ENCODE results near the gene IFI44. TPM values are rescaled to one million over a fixed set of nuclear protein-coding genes. Genes with fewer than 3 reads are reported as not detected.

IFI44 gene
- total and polyA plus RNA-seq, 10 of the 15 experiments (the other 5 are each of a cell fraction or from before 2014, with no cell fraction given): 37.7 to 272 (median 90.9) TPM

DNA sequence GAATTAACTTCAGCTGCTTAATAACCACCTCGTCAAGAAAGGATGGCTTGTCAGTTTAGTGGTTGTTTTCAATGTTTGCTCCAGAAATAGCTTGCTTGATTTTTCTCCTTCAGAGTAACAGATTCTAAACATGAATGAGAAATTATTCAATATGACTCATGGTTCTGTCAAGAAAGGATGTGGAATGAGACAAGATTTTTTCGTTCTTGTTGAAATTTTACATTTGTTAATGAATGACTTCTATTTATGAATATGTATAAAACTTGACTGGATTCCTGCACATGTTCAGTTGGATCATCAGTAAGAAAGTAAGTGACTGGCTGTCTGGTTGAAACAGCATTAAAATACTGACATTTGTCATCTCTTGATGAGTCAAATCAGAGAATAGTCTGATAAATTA is 38.3 kb downstream of the IFI44 start:
- in situ Hi-C loops (cut with MboI) (no loop called here), intact Hi-C loops (cut with micrococcal nuclease; ENCODE audit: unreplicated experiment) (loop anchor here (5.0 kb wide), 2 partner anchors 144 to 509 kb away; no protein-coding TSS in a partner anchor)
- POLR2A ChIA-PET: no interaction called here
- Histone ChIP-seq H3K27ac (ENCODE audit: control insufficient read depth, insufficient read depth) (no peak overlapping the region), H3K27me3 (replicated peaks in 1 of 2; ENCODE audit: control insufficient read depth in 2 of 2, insufficient read depth in 2 of 2, low read length in 1 of 2) (no peaks in the 10 kb centered on the region), H3K4me3 (no peak overlapping the region), H3K9ac (ENCODE audit: control insufficient read depth, insufficient read depth, low read length) (no peak overlapping the region), H2AFZ (ENCODE audit: control insufficient read depth, low read depth, low read length) (no peak overlapping the region), H3K4me1 (ENCODE audit: control insufficient read depth, insufficient read depth, low read length) (no peaks in the 10 kb centered on the region), H3K36me3 (ENCODE audit: control insufficient read depth in 2 of 2, insufficient read depth in 2 of 2, low read length in 1 of 2) (no peaks in the 10 kb centered on the region), H3K9me3 (replicated peaks; ENCODE audit: control insufficient read depth, insufficient read depth, low read length) (no peaks in the 10 kb centered on the region), H3K4me2 (ENCODE audit: control insufficient read depth, insufficient read depth) (no peak overlapping the region), H4K20me1 (ENCODE audit: control insufficient read depth, insufficient read depth) (no peaks in the 10 kb centered on the region), H3K79me2 (ENCODE audit: control insufficient read depth, insufficient read depth, low read length) (no peaks in the 10 kb centered on the region)
- 0% methylated on average over 2 of the region's 2 CpGs for WGBS (ENCODE audit: insufficient coverage, insufficient replicate concordance, low lambda C conversion rate, missing lambda C conversion rate)
- RAD21 ChIA-PET (ENCODE audit: unreplicated experiment): no interaction called here
- DNase-seq (ENCODE audit: low read depth, low spot score) (no peak), ATAC-seq (no peak), FAIRE-seq (no peak)
- TF ChIP-seq KAT2A (conservative IDR thresholded peaks at IDR 0.05; ENCODE audit: control insufficient read depth, low read depth, low read length): no peak
- no peak for TF ChIP-seq PRDM15 (CRISPR knock-in tag; IDR thresholded peaks at IDR 0.05)
- no peak for TF ChIP-seq ZNF384 (IDR thresholded peaks at IDR 0.05; ENCODE audit: borderline replicate concordance, low read depth, low read length)
- TF ChIP-seq STAT1 (conservative IDR thresholded peaks at IDR 0.05): no peak
- TF ChIP-seq ZBTB4 (CRISPR knock-in tag; IDR thresholded peaks at IDR 0.05): no peak
- TF ChIP-seq PAX8 (IDR thresholded peaks at IDR 0.05): no peak
- TF ChIP-seq HDAC2 (IDR thresholded peaks at IDR 0.05): no peak
- TF ChIP-seq, protein P1, sequence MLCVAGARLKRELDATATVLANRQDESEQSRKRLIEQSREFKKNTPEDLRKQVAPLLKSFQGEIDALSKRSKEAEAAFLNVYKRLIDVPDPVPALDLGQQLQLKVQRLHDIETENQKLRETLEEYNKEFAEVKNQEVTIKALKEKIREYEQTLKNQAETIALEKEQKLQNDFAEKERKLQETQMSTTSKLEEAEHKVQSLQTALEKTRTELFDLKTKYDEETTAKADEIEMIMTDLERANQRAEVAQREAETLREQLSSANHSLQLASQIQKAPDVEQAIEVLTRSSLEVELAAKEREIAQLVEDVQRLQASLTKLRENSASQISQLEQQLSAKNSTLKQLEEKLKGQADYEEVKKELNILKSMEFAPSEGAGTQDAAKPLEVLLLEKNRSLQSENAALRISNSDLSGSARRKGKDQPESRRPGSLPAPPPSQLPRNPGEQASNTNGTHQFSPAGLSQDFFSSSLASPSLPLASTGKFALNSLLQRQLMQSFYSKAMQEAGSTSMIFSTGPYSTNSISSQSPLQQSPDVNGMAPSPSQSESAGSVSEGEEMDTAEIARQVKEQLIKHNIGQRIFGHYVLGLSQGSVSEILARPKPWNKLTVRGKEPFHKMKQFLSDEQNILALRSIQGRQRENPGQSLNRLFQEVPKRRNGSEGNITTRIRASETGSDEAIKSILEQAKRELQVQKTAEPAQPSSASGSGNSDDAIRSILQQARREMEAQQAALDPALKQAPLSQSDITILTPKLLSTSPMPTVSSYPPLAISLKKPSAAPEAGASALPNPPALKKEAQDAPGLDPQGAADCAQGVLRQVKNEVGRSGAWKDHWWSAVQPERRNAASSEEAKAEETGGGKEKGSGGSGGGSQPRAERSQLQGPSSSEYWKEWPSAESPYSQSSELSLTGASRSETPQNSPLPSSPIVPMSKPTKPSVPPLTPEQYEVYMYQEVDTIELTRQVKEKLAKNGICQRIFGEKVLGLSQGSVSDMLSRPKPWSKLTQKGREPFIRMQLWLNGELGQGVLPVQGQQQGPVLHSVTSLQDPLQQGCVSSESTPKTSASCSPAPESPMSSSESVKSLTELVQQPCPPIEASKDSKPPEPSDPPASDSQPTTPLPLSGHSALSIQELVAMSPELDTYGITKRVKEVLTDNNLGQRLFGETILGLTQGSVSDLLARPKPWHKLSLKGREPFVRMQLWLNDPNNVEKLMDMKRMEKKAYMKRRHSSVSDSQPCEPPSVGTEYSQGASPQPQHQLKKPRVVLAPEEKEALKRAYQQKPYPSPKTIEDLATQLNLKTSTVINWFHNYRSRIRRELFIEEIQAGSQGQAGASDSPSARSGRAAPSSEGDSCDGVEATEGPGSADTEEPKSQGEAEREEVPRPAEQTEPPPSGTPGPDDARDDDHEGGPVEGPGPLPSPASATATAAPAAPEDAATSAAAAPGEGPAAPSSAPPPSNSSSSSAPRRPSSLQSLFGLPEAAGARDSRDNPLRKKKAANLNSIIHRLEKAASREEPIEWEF (IDR thresholded peaks at IDR 0.05; ENCODE audit: insufficient replicate concordance, low read depth, low read length): no peak
- no peak for TF ChIP-seq ZZZ3 (IDR thresholded peaks at IDR 0.05; ENCODE audit: control insufficient read depth, insufficient read length, low read depth)
- CTCF ChIA-PET: no interaction called here
- SMC1A ChIA-PET (ENCODE audit: uncharacterized antibody, unreplicated experiment): interaction anchor here (1.5 kb wide), 1 partner anchor 79 kb away, joined by 4 read pairs; no protein-coding TSS in a partner anchor
- no TSS peak for BruUV-seq (replicated peaks)
